ENCODE data around the gene ARHGAP15. TPM values are rescaled to one million over a fixed set of nuclear protein-coding genes. Genes with fewer than 3 reads are reported as not detected.

The ARHGAP15 gene
- total RNA-seq, 2 donors from 2014 or later = 11.0 to 11.8 TPM

DNA sequence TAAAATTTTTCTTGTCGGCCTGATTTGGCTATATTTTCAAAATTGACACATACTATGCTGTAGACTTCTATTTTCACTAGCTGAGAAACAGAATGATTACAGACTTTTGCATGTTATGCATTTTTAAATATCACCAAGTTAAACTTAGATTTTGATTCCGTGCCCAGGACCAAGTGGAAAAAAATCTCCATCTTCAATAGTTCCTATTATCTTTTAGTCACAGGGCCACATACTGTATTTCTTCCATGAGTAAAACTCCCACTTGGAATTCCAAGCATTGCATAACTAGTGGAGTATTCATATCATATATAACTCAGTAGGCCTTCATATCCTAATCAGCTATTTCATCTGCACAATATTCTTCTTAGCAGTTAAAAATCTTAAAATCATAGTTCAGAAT is 470.9 kb downstream of the ARHGAP15 start:
- Histone ChIP-seq H3K27me3 (replicated peaks; ENCODE audit: insufficient read depth) (no peaks in the 10 kb centered on the region), H3K27ac (no peak overlapping the region), H3K36me3 (no peaks in the 10 kb centered on the region), H3K9me3 (no peaks in the 10 kb centered on the region), H3K4me3 (no peak overlapping the region), H3K4me1 (ENCODE audit: control insufficient read depth in 1 of 2, low read depth in 2 of 2) (peaks cover 0 to 3% of the 10 kb centered on the region in 2 donors)
- DNase-seq (ENCODE audit: low spot score) = no peak
- TF ChIP-seq, protein P1, sequence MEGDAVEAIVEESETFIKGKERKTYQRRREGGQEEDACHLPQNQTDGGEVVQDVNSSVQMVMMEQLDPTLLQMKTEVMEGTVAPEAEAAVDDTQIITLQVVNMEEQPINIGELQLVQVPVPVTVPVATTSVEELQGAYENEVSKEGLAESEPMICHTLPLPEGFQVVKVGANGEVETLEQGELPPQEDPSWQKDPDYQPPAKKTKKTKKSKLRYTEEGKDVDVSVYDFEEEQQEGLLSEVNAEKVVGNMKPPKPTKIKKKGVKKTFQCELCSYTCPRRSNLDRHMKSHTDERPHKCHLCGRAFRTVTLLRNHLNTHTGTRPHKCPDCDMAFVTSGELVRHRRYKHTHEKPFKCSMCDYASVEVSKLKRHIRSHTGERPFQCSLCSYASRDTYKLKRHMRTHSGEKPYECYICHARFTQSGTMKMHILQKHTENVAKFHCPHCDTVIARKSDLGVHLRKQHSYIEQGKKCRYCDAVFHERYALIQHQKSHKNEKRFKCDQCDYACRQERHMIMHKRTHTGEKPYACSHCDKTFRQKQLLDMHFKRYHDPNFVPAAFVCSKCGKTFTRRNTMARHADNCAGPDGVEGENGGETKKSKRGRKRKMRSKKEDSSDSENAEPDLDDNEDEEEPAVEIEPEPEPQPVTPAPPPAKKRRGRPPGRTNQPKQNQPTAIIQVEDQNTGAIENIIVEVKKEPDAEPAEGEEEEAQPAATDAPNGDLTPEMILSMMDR (IDR thresholded peaks at IDR 0.05) = no peak
- ATAC-seq (ENCODE audit: insufficient number of reproducible peaks, low FRiP score, low read depth) = no peak

DNA sequence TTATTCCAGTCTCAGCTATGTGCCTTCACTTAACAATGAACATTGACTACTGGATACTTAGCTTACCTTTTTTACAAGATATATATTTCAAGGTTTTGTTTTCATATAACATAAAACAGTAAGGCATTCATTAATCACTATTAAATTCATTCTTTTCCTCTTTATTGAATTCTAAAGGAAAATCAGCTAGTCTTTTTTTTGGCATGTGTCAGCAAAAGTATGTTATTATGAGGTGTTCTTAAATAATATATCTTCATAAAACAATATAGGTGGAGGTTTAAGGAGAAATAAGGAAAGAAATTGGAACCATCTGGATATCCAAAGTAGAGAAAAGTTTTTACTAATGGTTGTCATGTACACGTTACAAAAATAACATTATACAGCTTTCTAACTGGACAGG is 472.6 kb downstream of the ARHGAP15 start:
- Histone ChIP-seq H3K4me3 (no peak overlapping the region), H3K9me3 (no peaks in the 10 kb centered on the region), H3K36me3 (no peaks in the 10 kb centered on the region), H3K27me3 (replicated peaks; ENCODE audit: insufficient read depth) (no peaks in the 10 kb centered on the region), H3K4me1 (ENCODE audit: control insufficient read depth in 1 of 2, low read depth in 2 of 2) (peaks cover 0 to 3% of the 10 kb centered on the region in 2 donors), H3K27ac (no peak overlapping the region)
- DNase-seq (ENCODE audit: low spot score) = no peak
- TF ChIP-seq, protein P1 (IDR thresholded peaks at IDR 0.05) = no peak
- no peak for ATAC-seq (ENCODE audit: insufficient number of reproducible peaks, low FRiP score, low read depth)

DNA sequence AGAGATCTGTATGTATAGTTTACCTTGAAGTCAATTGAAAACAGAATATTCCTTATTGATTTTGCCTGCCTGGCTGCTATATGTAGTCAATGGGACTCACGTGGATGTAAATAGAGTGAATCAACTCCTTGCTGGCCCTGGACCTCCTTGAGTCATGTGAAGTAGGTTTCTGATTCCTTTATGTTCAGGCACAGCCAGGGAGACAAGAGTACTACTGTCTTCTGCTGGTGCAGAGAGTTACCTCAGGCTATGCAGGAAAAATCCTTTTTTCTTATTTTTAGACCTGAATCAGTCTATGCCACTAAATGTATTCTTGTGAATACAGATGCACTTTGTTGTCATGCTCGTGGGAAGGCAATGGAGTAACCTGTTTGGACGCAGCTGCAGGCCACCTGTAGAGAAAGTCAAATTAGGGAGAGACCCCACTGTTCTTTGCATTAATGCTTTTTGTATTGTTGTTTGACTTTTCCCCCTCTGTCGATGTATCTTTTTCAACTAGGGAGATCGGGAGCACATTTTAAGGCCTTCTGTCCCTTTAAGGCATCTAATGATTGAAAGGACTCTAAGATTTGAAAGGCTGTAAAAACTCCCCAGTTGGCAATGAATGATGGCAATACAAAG is 473.9 kb downstream of the ARHGAP15 start:
- TF ChIP-seq, protein P1 (IDR thresholded peaks at IDR 0.05) = no peak
- H3K4me1 ChIP-seq (ENCODE audit: control insufficient read depth in 1 of 2, low read depth in 2 of 2) = peaks cover 0 to 3% of the 10 kb centered on the region in 2 donors
- H3K4me3 ChIP-seq = no peak overlapping the region

DNA sequence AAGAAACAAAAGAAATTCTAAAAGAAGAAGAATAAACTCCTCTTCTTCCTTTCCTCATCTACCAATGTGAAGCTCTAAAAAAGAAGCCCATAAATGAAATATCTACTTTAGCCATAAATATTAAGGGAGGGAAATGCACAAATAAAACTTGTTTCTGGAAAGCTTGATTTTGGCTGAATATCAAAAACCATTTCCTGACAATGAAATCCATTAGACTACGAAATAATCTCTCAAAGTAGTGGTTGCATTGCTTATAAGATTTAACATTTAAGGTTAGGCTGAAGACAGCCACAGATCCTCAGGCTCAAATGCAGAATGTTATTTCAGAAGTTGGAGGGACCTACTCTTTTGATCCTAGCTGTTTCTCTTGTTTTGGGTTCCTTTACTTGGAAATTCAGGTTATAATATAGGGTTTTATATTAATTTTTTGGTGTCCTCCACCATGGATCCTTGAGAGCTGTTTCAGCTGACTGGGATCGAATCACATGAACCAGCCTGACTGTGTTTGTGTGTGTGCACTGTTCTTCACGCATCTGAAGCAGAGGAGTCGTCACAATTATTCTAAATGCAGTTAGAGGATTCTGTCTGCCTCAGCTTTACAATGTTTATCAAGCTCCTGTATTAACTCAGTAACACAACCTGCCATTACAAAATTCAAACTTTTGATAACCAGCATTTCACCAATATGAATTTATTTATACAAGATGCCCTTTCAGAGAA is 474.8 kb downstream of the ARHGAP15 start:
- ATAC-seq (ENCODE audit: insufficient number of reproducible peaks, low FRiP score, low read depth) (no peak), DNase-seq (ENCODE audit: low spot score) (no peak)
- Histone ChIP-seq H3K9me3 (no peaks in the 10 kb centered on the region), H3K4me3 (no peak overlapping the region), H3K27ac (no peak overlapping the region), H3K36me3 (no peaks in the 10 kb centered on the region), H3K4me1 (ENCODE audit: control insufficient read depth in 1 of 2, low read depth in 2 of 2) (peaks cover 0 to 3% of the 10 kb centered on the region in 2 donors), H3K27me3 (replicated peaks; ENCODE audit: insufficient read depth) (no peaks in the 10 kb centered on the region)
- TF ChIP-seq, protein P1 (IDR thresholded peaks at IDR 0.05) = no peak

More for the DNA sequence above, 473.9 kb downstream of the ARHGAP15 start:
- Histone ChIP-seq H3K27ac (no peak overlapping the region), H3K9me3 (no peaks in the 10 kb centered on the region), H3K36me3 (no peaks in the 10 kb centered on the region), H3K27me3 (replicated peaks; ENCODE audit: insufficient read depth) (no peaks in the 10 kb centered on the region)
- ATAC-seq (ENCODE audit: insufficient number of reproducible peaks, low FRiP score, low read depth) (no peak), DNase-seq (ENCODE audit: low spot score) (no peak)

DNA sequence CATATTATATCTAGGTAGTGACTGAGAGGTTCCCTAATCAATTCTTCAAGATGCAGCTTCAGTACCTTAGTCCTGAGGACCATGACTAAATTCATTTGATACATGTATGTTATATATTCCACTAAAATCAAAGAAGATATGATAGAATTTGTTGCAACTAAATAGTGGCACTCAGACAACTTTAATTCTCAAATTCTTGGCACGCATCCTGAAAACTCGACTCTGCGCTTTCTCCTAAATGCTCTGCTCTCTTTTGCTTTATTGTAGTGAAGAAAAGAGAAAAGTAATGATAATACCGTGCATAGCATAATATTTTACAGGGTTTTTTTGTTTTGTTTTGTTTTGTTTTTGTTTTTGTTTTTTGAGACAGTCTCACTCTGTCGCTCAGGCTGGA is 475.3 kb downstream of the ARHGAP15 start:
- no peak overlapping the region for H3K4me3 ChIP-seq
- no peaks in the 10 kb centered on the region for H3K36me3 ChIP-seq
- H3K27me3 ChIP-seq (replicated peaks; ENCODE audit: insufficient read depth) = no peaks in the 10 kb centered on the region
- DNase-seq (ENCODE audit: low spot score) (no peak), ATAC-seq (ENCODE audit: insufficient number of reproducible peaks, low FRiP score, low read depth) (no peak)
- H3K4me1 ChIP-seq (ENCODE audit: control insufficient read depth in 1 of 2, low read depth in 2 of 2) = peaks cover 0 to 3% of the 10 kb centered on the region in 2 donors
- TF ChIP-seq, protein P1 (IDR thresholded peaks at IDR 0.05) = no peak
- H3K9me3 ChIP-seq = no peaks in the 10 kb centered on the region
- no peak overlapping the region for H3K27ac ChIP-seq

Data from thoracic aorta (tissue), 2 donors.